GM12874 (cell line): ENCODE results near the gene PRKN.

ENCODE experiments used
- TF ChIP-seq, protein P1 (sequence below): IDR thresholded peaks from 2 replicates; pipeline ENCODE4 v1.5.1; 2011; ENCODE audit warnings: low read depth, mild to moderate bottlenecking, control low read depth, low read length, moderate library complexity; ENCODE audit not compliant: insufficient read depth

Gene PRKN

DNA sequence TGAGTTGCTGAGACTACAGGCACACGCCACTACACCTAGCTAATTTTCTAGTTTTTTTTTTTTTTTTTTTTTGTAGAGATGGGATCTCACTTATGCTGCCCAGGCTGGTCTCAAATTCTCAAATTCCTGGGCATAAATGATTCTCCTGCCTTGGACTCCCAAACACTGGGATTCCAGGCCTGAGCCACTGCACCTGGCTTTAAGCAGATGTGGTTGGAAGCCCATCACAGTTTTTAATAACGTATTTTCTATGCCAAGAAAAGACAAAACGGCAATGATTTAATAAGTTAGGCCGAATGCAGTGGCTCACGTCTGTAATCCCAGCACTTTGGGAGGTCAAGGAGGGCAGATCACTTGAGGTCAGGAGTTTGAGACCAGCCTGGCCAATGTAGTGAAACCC is 456.6 kb downstream of the PRKN start:
- TF ChIP-seq, protein P1, sequence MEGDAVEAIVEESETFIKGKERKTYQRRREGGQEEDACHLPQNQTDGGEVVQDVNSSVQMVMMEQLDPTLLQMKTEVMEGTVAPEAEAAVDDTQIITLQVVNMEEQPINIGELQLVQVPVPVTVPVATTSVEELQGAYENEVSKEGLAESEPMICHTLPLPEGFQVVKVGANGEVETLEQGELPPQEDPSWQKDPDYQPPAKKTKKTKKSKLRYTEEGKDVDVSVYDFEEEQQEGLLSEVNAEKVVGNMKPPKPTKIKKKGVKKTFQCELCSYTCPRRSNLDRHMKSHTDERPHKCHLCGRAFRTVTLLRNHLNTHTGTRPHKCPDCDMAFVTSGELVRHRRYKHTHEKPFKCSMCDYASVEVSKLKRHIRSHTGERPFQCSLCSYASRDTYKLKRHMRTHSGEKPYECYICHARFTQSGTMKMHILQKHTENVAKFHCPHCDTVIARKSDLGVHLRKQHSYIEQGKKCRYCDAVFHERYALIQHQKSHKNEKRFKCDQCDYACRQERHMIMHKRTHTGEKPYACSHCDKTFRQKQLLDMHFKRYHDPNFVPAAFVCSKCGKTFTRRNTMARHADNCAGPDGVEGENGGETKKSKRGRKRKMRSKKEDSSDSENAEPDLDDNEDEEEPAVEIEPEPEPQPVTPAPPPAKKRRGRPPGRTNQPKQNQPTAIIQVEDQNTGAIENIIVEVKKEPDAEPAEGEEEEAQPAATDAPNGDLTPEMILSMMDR, result no peak

DNA sequence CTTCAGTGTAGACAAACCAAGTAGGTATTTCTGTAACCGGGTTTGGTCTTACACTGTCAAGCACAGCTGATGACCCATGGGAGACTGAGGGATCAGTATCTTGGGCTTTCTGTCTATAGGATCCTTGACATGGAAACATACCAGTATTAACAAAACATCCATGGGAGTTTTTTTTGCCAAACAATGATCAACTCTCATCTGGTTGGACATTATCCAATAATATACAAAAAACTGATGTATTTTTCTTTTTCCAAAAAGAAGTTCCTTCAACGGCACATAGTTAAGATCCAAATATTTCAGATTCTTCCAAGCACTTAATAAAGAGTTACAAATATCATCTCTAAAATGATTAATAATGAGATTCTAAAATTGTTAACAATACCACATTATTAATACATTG is 459.9 kb downstream of the PRKN start:
- TF ChIP-seq, protein P1, result no peak

DNA sequence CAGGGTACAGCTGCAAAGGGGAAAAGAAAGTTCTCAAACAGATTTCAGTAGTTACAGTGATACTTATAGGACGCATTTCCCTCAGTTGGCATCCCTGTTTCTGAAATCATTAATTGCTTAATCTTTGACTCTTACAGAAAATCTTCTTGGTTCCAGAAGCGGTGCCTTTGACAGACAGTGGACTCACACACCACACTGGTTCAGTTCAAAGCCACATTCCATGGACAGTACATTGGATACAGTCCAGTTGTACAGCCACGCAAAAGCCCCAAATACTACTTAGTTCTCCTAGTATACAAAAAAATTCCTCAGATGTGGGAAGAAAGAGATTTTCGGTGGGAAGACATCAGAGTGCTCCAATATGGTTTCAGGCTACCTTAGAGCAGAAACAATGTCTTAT is 460.4 kb downstream of the PRKN start:
- TF ChIP-seq, protein P1, result no peak

DNA sequence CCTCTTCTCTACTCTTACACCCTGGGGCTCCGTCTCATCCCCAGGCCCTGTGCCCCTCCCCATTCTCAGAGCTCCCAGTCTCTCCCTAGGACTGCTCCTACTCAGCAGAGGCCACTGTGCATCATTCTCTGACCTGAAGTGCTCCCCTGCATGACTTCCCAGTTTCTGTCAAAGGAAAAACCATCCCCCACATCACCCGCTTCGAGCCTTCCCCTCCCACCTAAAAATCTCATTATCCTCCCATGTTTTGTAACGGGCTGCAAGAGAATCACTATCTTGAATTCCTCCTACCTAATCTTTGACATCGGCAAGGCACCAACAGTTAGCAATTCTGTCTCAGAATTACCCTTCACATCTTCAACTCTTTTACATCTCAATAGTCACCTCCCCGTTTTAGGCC is 463.0 kb downstream of the PRKN start:
- TF ChIP-seq, protein P1, result no peak

DNA sequence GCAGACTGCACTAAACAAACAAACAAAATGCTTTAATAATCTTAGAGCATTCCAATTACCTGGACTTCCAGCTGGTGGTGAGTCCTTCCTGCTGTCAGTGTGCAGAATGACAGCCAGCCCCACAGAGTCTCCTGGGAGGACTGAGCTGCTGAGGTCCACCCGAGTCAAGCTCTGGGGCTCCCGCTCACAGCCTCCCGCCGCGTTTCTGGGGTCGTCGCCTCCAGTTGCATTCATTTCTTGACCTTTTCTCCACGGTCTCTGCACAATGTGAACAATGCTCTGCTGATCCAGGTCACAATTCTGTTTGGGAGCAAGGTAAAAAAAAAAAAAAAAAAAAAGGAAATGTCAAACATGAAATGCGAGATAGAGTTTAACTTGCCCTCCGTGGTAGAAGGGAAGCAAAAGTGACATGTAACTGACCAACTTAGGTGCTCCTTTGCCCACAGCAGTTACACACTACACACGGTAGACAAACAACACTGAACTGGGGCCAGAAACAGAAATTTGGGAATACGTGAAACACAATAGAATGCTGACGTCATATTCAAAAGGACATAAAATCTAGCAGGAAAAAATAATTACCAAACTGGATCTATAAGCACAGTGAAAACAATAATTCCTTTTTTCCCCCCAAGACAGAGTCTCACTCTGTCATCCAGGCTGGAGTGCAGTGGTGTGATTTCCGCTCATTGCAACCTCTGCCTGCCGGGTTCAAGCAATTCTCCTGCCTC is 464.9 kb downstream of the PRKN start:
- TF ChIP-seq, protein P1, result no peak

DNA sequence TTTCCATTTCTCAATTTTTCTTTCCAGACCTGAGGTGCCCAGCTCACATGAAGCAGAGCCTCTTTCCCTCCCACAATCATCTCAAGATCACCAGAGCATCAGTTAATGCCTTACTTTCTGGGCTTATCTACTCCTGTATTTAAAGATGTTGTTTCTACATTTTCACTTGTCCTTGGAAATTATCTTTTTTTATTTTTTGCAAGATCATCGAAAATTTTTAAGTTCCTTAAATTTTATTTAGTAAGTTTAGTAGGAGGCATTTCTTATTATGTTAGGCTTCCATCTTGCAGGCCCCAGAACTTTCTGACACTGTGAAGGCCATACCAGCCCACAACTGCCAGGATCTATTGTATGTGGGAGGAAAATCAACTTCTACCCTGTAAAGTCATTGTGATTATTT is 466.0 kb downstream of the PRKN start:
- TF ChIP-seq, protein P1, result no peak

DNA sequence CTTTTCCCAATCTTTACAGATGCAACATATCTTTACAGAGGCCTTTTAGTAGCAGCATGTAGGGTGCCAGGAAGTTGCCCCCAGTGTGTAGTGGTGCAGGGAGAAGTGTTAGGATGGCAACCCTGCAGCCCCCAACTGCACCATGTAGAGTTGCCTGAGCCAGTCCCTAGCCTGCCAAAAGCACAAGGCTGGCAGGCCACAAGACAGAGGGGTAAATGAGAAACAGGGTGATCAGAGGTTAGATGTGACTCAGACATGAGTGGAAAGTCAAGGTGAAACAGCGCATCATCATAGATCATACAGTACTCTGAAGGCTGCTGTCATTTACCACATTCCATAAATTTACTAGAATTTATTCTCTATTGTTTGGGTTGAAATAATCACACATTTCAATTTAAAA is 467.5 kb downstream of the PRKN start:
- TF ChIP-seq, protein P1, result no peak
